Breast epithelium (tissue), 4 donors: ENCODE measurements around the gene APOL1. TPM values are rescaled to one million over a fixed set of nuclear protein-coding genes. Genes with fewer than 3 reads are reported as not detected.
A peak's percentile ranks its signal among the peaks of the same experiment; 100 is the strongest.

Experiments
- DNase-seq, 2 donors: peaks; one replicate each; pipeline ENCODE4 v3.0.0-alpha.2; 2019; ENCODE audit warnings: low spot score in 2 of 2
- H3K27ac ChIP-seq, 2 donors: fragments of 200-600 bp; sonication (generic) in 1 of 2; one replicate each; pipeline ENCODE4 v1.5.1; 2016 to 2019; ENCODE audit warnings: mild to moderate bottlenecking in 1 of 2
- H3K27me3 ChIP-seq, 2 donors: fragments of 200-600 bp; sonication (generic) in 1 of 2; one replicate each; pipeline versions ENCODE4 v1.5.1 to v1.6.0; 2017 to 2019; ENCODE audit warnings: control low read depth in 1 of 2, mild to moderate bottlenecking in 1 of 2
- H3K36me3 ChIP-seq: fragments of 200-600 bp; one replicate; pipeline ENCODE4 v1.5.1; 2019
- H3K4me1 ChIP-seq, 2 donors: fragments of 200-600 bp; sonication (generic); one replicate each; pipeline ENCODE4 v1.5.1; 2016 to 2019; ENCODE audit warnings: control low read depth in 1 of 2
- H3K4me3 ChIP-seq, 3 donors: fragments of 200-600 bp; sonication (generic); 1 replicate in 2 of 3; 2 replicates in 1 of 3; pipeline ENCODE4 v1.5.1; 2016 to 2019; ENCODE audit warnings: mild to moderate bottlenecking in 3 of 3, moderate library complexity in 2 of 3
- H3K9me3 ChIP-seq, 2 donors: fragments of 200-600 bp; sonication (generic) in 1 of 2; one replicate each; pipeline ENCODE4 v1.5.1; 2016 to 2019; ENCODE audit warnings: control low read depth in 1 of 2
- POLR2A ChIP-seq: fragments of 450-650 bp; IDR thresholded peaks from one replicate; pipeline ENCODE4 v1.6.1; 2016; ENCODE audit warnings: antibody characterized with exemption, mild to moderate bottlenecking, moderate library complexity
- POLR2AphosphoS5 ChIP-seq, 3 donors: sonication (generic); formaldehyde crosslinking; IDR thresholded peaks; one replicate each; pipeline ENCODE4 v1.6.1; 2017; ENCODE audit warnings: antibody characterized with exemption in 3 of 3
- intact Hi-C: fragments of 100-400 bp; cut with DNase I; formaldehyde crosslinking; loops from one replicate; pipeline ENCODE4 v1.15.1; 2023; ENCODE audit warnings: low total_unique reads
- total RNA-seq, 3 donors: library from RNA; depleted of rRNA; stranded (reverse); fragments of >200 nt; gene quantifications; one replicate each; pipeline ENCODE4 v1.1.0, GENCODE V29; 2016
- TF ChIP-seq, protein P1 (sequence below), 3 donors: fragments of 450-650 bp; IDR thresholded peaks; one replicate each; pipeline ENCODE4 v1.5.1; 2016 to 2017; ENCODE audit warnings: antibody characterized with exemption in 3 of 3, mild to moderate bottlenecking in 3 of 3, moderate library complexity in 3 of 3

Gene APOL1
- total RNA-seq, 3 donors from 2014 or later, result 5.9 to 38.3 (median 22.2) TPM

- intact Hi-C loops, result no loop called here
- H3K36me3 ChIP-seq, result no peaks in the 10 kb centered on the region
- H3K9me3 ChIP-seq, result no peaks in the 10 kb centered on the region
- H3K27ac ChIP-seq, result no peak overlapping the region
- H3K27me3 ChIP-seq, result no peaks in the 10 kb centered on the region
- peaks cover 0 to 9% of the 10 kb centered on the region in 2 donors for H3K4me1 ChIP-seq
- no peak overlapping the region for H3K4me3 ChIP-seq
- TF ChIP-seq, protein P1, sequence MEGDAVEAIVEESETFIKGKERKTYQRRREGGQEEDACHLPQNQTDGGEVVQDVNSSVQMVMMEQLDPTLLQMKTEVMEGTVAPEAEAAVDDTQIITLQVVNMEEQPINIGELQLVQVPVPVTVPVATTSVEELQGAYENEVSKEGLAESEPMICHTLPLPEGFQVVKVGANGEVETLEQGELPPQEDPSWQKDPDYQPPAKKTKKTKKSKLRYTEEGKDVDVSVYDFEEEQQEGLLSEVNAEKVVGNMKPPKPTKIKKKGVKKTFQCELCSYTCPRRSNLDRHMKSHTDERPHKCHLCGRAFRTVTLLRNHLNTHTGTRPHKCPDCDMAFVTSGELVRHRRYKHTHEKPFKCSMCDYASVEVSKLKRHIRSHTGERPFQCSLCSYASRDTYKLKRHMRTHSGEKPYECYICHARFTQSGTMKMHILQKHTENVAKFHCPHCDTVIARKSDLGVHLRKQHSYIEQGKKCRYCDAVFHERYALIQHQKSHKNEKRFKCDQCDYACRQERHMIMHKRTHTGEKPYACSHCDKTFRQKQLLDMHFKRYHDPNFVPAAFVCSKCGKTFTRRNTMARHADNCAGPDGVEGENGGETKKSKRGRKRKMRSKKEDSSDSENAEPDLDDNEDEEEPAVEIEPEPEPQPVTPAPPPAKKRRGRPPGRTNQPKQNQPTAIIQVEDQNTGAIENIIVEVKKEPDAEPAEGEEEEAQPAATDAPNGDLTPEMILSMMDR (IDR thresholded peaks at IDR 0.05), result no peak
- TF ChIP-seq POLR2AphosphoS5 (IDR thresholded peaks at IDR 0.05) (no peak), POLR2A (no peak)
- no peak for DNase-seq
Measured at GRCh38 chr22:36232715-36233401, 20.1 kb upstream of the APOL1 start.

GRCh38 chr22:36233796-36234195, 19.1 kb upstream of the APOL1 start:
- no peak for DNase-seq
- intact Hi-C loops, result no loop called here
- Histone ChIP-seq H3K27me3 (no peaks in the 10 kb centered on the region), H3K4me3 (no peak overlapping the region), H3K9me3 (no peaks in the 10 kb centered on the region), H3K4me1 (peaks cover 0 to 9% of the 10 kb centered on the region in 2 donors), H3K27ac (no peak overlapping the region), H3K36me3 (no peaks in the 10 kb centered on the region)
- no peak for TF ChIP-seq POLR2AphosphoS5 (IDR thresholded peaks at IDR 0.05)
- TF ChIP-seq POLR2A, result no peak
- TF ChIP-seq, protein P1 (IDR thresholded peaks at IDR 0.05), result no peak

DNA sequence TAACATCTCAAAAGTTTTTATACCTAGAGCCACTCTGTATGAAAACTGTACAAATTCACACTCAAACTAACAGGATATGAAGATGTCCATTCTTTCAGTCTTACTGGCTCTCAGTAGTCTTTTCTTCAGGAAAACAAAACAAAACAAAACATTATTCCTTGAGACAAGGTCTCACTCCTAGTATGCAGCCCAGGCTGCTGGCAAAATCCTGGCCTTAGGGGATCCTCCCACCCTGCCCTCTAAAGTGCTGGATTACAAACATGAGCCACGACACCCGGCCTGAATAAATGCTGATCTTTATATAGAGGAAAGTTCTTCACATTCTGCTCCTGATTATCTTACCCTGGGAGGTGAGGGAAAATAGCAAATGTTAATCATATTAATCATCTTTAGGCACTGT, 18.7 kb upstream of the APOL1 start:
- DNase-seq, result no peak
- H3K27me3 ChIP-seq, result no peaks in the 10 kb centered on the region
- TF ChIP-seq POLR2AphosphoS5 (IDR thresholded peaks at IDR 0.05), result no peak
- TF ChIP-seq POLR2A, result no peak
- TF ChIP-seq, protein P1 (IDR thresholded peaks at IDR 0.05), result no peak
- no peaks in the 10 kb centered on the region for H3K36me3 ChIP-seq
- H3K4me3 ChIP-seq, result peak overlapping the region in 1 of 3 donors; percentile 40
- intact Hi-C loops, result no loop called here
- no peaks in the 10 kb centered on the region for H3K9me3 ChIP-seq
- peaks cover 0 to 9% of the 10 kb centered on the region in 2 donors for H3K4me1 ChIP-seq
- no peak overlapping the region for H3K27ac ChIP-seq

GRCh38 chr22:36234919-36235318, 18.0 kb upstream of the APOL1 start:
- Histone ChIP-seq H3K27ac (no peak overlapping the region), H3K9me3 (no peaks in the 10 kb centered on the region), H3K4me1 (peaks cover 0 to 9% of the 10 kb centered on the region in 2 donors), H3K27me3 (no peaks in the 10 kb centered on the region), H3K4me3 (peak overlapping the region in 2 of 3 donors; percentile 13 to 17), H3K36me3 (no peaks in the 10 kb centered on the region)
- intact Hi-C loops, result no loop called here
- TF ChIP-seq POLR2AphosphoS5 (IDR thresholded peaks at IDR 0.05) (no peak), POLR2A (no peak)
- TF ChIP-seq, protein P1 (IDR thresholded peaks at IDR 0.05), result no peak
- no peak for DNase-seq

- intact Hi-C loops, result no loop called here
- DNase-seq, result no peak
- no peaks in the 10 kb centered on the region for H3K36me3 ChIP-seq
- no peaks in the 10 kb centered on the region for H3K27me3 ChIP-seq
- peaks cover 0 to 9% of the 10 kb centered on the region in 2 donors for H3K4me1 ChIP-seq
- peak overlapping the region in 2 of 3 donors; percentile 63 to 73 for H3K4me3 ChIP-seq
- no peaks in the 10 kb centered on the region for H3K9me3 ChIP-seq
- TF ChIP-seq, protein P1 (IDR thresholded peaks at IDR 0.05), result no peak
- TF ChIP-seq POLR2AphosphoS5 (IDR thresholded peaks at IDR 0.05), result no peak
- TF ChIP-seq POLR2A, result no peak
- no peak overlapping the region for H3K27ac ChIP-seq
Measured at GRCh38 chr22:36235585-36235984, 17.3 kb upstream of the APOL1 start.
